Endothelial cell of umbilical vein (primary cell): ENCODE data around the gene ISG15. TPM values are rescaled to one million over a fixed set of nuclear protein-coding genes. Genes with fewer than 3 reads are reported as not detected.

Experiments
- BruUV-seq: library from RNA; stranded (reverse); fragments of 400-500 nt; replicated peaks from 2 replicates; lab custom pipeline; 2021; lab: Mats Ljungman, UMichigan
- CTCF ChIA-PET: fragments of 300-600, 350-600 bp; sonication (Branson Sonifier 250); formaldehyde crosslinking; loops from one replicate; lab custom pipeline; 2021; ENCODE audit warnings: antibody characterized with exemption, inconsistent platforms; lab: Charles Lee
- POLR2A ChIA-PET: fragments of 300-600, 350-600 bp; sonication (Branson Sonifier 250); formaldehyde crosslinking; loops from one replicate; lab custom pipeline; 2021; ENCODE audit warnings: antibody characterized with exemption, inconsistent platforms; lab: Charles Lee
- DNase-seq: peaks from one replicate; pipeline ENCODE4 v3.0.0-alpha.2; 2011; ENCODE audit warnings: low read depth, low spot score
- FAIRE-seq: peaks from 2 replicates; lab custom pipeline; 2011; peaks lifted over from hg19 to GRCh38; lab: Jason Lieb, UNC
- H2AFZ ChIP-seq: 2 replicates; pipeline ENCODE4 v1.6.0; 2012; ENCODE audit warnings: low read depth, low read length, control low read depth, inconsistent platforms
- H3K27ac ChIP-seq: 2 replicates; pipeline ENCODE4 v1.5.1; 2011; ENCODE audit warnings: low read depth, mild to moderate bottlenecking, control low read depth, low read length, moderate library complexity; ENCODE audit not compliant: insufficient read depth
- H3K27me3 ChIP-seq, 2 experiments: 2 replicates each; pipeline versions ENCODE4 v1.6.0 to v1.6.1; 2011; ENCODE audit warnings: low read length in 2 of 2, mixed read lengths in 1 of 2; ENCODE audit not compliant: control insufficient read depth in 2 of 2, insufficient read depth in 2 of 2
- H3K36me3 ChIP-seq, 2 experiments: 2 replicates in 1 of 2; 3 replicates in 1 of 2; pipeline ENCODE4 v1.5.1; 2011; ENCODE audit warnings: low read length in 2 of 2, mild to moderate bottlenecking in 1 of 2, moderate library complexity in 1 of 2; ENCODE audit not compliant: control insufficient read depth in 2 of 2, insufficient read depth in 2 of 2; ENCODE audit errors: extremely low read depth in 1 of 2
- H3K4me1 ChIP-seq: 3 replicates; pipeline ENCODE4 v1.5.1; 2011; ENCODE audit warnings: mild to moderate bottlenecking, low read length; ENCODE audit not compliant: control insufficient read depth, insufficient read depth; ENCODE audit errors: extremely low read depth
- H3K4me2 ChIP-seq: 2 replicates; pipeline ENCODE4 v1.6.1; 2011; ENCODE audit warnings: low read length, control low read depth, mixed read lengths; ENCODE audit not compliant: insufficient read depth
- H3K4me3 ChIP-seq, 3 experiments: fragments of 200-600 bp in 1 of 3; sonication (generic), shearing (Covaris generic) in 1 of 3; replicated peaks in 1 of 3; 2 replicates each; pipeline ENCODE4 v1.5.1; 2011 to 2016; ENCODE audit warnings: control low read depth in 3 of 3, low read length in 3 of 3, mild to moderate bottlenecking in 2 of 3, inconsistent platforms in 1 of 3, low read depth in 1 of 3, moderate library complexity in 1 of 3; ENCODE audit not compliant: insufficient read depth in 1 of 3
- H3K79me2 ChIP-seq: 2 replicates; pipeline ENCODE4 v1.6.0; 2012; ENCODE audit warnings: low read length, inconsistent platforms; ENCODE audit not compliant: control insufficient read depth, insufficient read depth
- H3K9ac ChIP-seq: replicated peaks from 2 replicates; pipeline ENCODE3; 2011; ENCODE audit warnings: low read length, control low read depth; ENCODE audit not compliant: insufficient read depth; ENCODE audit errors: extremely low read depth
- H3K9me1 ChIP-seq: replicated peaks from 3 replicates; pipeline ENCODE4 v1.6.0; 2011; ENCODE audit warnings: mild to moderate bottlenecking, low read length; ENCODE audit not compliant: control insufficient read depth, insufficient read depth; ENCODE audit errors: extremely low read depth
- H3K9me3 ChIP-seq: replicated peaks from 2 replicates; pipeline ENCODE4 v1.5.1; 2012; ENCODE audit warnings: low read length, inconsistent platforms; ENCODE audit not compliant: control insufficient read depth, insufficient read depth
- H4K20me1 ChIP-seq: replicated peaks from 2 replicates; pipeline ENCODE3; 2011; ENCODE audit warnings: mild to moderate bottlenecking, low read length; ENCODE audit not compliant: control insufficient read depth, insufficient read depth; ENCODE audit errors: extremely low read depth
- EZH2 ChIP-seq: IDR thresholded peaks from 2 replicates; pipeline ENCODE4 v1.6.1; 2012; ENCODE audit warnings: borderline replicate concordance, low read depth, mild to moderate bottlenecking, moderate library complexity, low read length, inconsistent platforms; ENCODE audit not compliant: severe bottlenecking
- FOS ChIP-seq: IDR thresholded peaks from 2 replicates; pipeline ENCODE4 v1.6.1; 2011; ENCODE audit warnings: mild to moderate bottlenecking, low read length, moderate library complexity, borderline replicate concordance; ENCODE audit not compliant: insufficient read depth
- GATA2 ChIP-seq: IDR thresholded peaks from 2 replicates; pipeline ENCODE4 v1.7.0; 2011; ENCODE audit warnings: low read depth, mild to moderate bottlenecking, moderate library complexity, mixed read lengths, low read length; ENCODE audit not compliant: insufficient read length, insufficient read depth
- JUN ChIP-seq: IDR thresholded peaks from 2 replicates; pipeline ENCODE4 v1.6.1; 2011; ENCODE audit warnings: borderline replicate concordance, low read depth; ENCODE audit not compliant: insufficient read length, insufficient read depth
- MAX ChIP-seq: IDR thresholded peaks from 2 replicates; pipeline ENCODE4 v1.6.1; 2011; ENCODE audit not compliant: insufficient read depth, insufficient read length
- MYC ChIP-seq: IDR thresholded peaks from one replicate; pipeline ENCODE4 v1.6.1; 2011; ENCODE audit warnings: mild to moderate bottlenecking, low read depth, low read length
- POLR2A ChIP-seq: IDR thresholded peaks from 2 replicates; pipeline ENCODE4 v1.6.1; 2012; ENCODE audit warnings: low read depth, mild to moderate bottlenecking, control low read depth, low read length
- POLR2AphosphoS5 ChIP-seq: IDR thresholded peaks from 2 replicates; pipeline ENCODE4 v1.6.1; 2012; ENCODE audit warnings: low read depth, mild to moderate bottlenecking, control low read depth, low read length, moderate library complexity; ENCODE audit not compliant: insufficient read depth
- dilution Hi-C: fragments of 300-500 bp; cut with MboI; formaldehyde crosslinking; loops from one replicate; pipeline ENCODE4 v1.15.0; 2019; ENCODE audit warnings: low sequenced_read_pairs; ENCODE audit not compliant: extremely low pct_ligation_motif_present
- intact Hi-C: fragments of 100-400 bp; cut with micrococcal nuclease; formaldehyde crosslinking; loops from one replicate; pipeline ENCODE4 v1.10.0; 2022
- polyA plus RNA-seq, 4 experiments: library from polyadenylated mRNA; depleted of rRNA in 3 of 4; stranded (reverse) in 3 of 4; unstranded in 1 of 4; fragments of >200 nt; gene quantifications; 2 replicates each; pipeline versions ENCODE4 v1.2.1 to v1.2.3, GENCODE V29; 2011 to 2012; ENCODE audit warnings: missing spikeins in 1 of 4
- total RNA-seq: library from RNA; stranded (reverse); gene quantifications from 2 replicates; pipeline ENCODE4 v1.2.3, GENCODE V29; 2021
- TF ChIP-seq, protein P1 (sequence below), 2 donors: IDR thresholded peaks; 1 replicate in 1 of 2; 2 replicates in 1 of 2; pipeline ENCODE4 v1.5.1; 2011; ENCODE audit warnings: low read length in 2 of 2, mild to moderate bottlenecking in 2 of 2, moderate library complexity in 2 of 2, control low read depth in 1 of 2, inconsistent platforms in 1 of 2, low read depth in 1 of 2; ENCODE audit not compliant: insufficient read depth in 1 of 2; ENCODE audit errors: extremely low read depth in 1 of 2

ISG15 gene
- total and polyA plus RNA-seq, 2 donors (not counting 3 experiments of a cell fraction or from before 2014, with no cell fraction given) = 44.6 to 154 TPM

- Histone ChIP-seq H3K36me3 (no peaks in the 10 kb centered on the region), H2AFZ (no peak overlapping the region), H4K20me1 (no peaks in the 10 kb centered on the region), H3K9me3 (no peaks in the 10 kb centered on the region), H3K4me2 (no peak overlapping the region), H3K79me2 (no peaks in the 10 kb centered on the region), H3K27me3 (no peaks in the 10 kb centered on the region), H3K27ac (no peak overlapping the region), H3K4me1 (no peaks in the 10 kb centered on the region), H3K9ac (no peak overlapping the region), H3K9me1 (no peaks in the 10 kb centered on the region), H3K4me3 (no peak overlapping the region)
- dilution Hi-C loops = no loop called here
- ChIA-PET POLR2A (no interaction called here), CTCF (no interaction called here)
- DNase-seq = no peak
- no TSS peak for BruUV-seq
- FAIRE-seq = no peak
- intact Hi-C loops = no loop called here
- TF ChIP-seq JUN (no peak), EZH2 (no peak)
- TF ChIP-seq, protein P1, sequence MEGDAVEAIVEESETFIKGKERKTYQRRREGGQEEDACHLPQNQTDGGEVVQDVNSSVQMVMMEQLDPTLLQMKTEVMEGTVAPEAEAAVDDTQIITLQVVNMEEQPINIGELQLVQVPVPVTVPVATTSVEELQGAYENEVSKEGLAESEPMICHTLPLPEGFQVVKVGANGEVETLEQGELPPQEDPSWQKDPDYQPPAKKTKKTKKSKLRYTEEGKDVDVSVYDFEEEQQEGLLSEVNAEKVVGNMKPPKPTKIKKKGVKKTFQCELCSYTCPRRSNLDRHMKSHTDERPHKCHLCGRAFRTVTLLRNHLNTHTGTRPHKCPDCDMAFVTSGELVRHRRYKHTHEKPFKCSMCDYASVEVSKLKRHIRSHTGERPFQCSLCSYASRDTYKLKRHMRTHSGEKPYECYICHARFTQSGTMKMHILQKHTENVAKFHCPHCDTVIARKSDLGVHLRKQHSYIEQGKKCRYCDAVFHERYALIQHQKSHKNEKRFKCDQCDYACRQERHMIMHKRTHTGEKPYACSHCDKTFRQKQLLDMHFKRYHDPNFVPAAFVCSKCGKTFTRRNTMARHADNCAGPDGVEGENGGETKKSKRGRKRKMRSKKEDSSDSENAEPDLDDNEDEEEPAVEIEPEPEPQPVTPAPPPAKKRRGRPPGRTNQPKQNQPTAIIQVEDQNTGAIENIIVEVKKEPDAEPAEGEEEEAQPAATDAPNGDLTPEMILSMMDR (IDR thresholded peaks at IDR 0.05; ENCODE audit: extremely low read depth in 1 of 2, insufficient read depth in 1 of 2, low read depth in 1 of 2, low read length in 2 of 2) = no peak
These were observed 34.2 kb upstream of the ISG15 start for GRCh38 chr1:978835-979743.

- no peak overlapping the region for H3K9ac ChIP-seq
These were observed 33.6 kb upstream of the ISG15 start for GRCh38 chr1:979744-980072.

More at GRCh38 chr1:979744-980072, 33.6 kb upstream of the ISG15 start:
- no peaks in the 10 kb centered on the region for H3K36me3 ChIP-seq
- no peaks in the 10 kb centered on the region for H3K9me1 ChIP-seq
- H3K4me1 ChIP-seq = no peaks in the 10 kb centered on the region
- H3K4me3 ChIP-seq = no peak overlapping the region
- H3K9me3 ChIP-seq = no peaks in the 10 kb centered on the region
- no peak for FAIRE-seq
- TF ChIP-seq MAX = no peak
- TF ChIP-seq MYC = no peak
- TF ChIP-seq POLR2A = no peak
- TF ChIP-seq FOS = no peak
- no peak for TF ChIP-seq GATA2
- no peak for TF ChIP-seq POLR2AphosphoS5
- TF ChIP-seq, protein P1 (IDR thresholded peaks at IDR 0.05; ENCODE audit: extremely low read depth in 1 of 2, insufficient read depth in 1 of 2, low read depth in 1 of 2, low read length in 2 of 2) = no peak
- TF ChIP-seq JUN = no peak
- no peak for TF ChIP-seq EZH2
- H4K20me1 ChIP-seq = no peaks in the 10 kb centered on the region
- no peak for DNase-seq
- dilution Hi-C loops (no loop called here), intact Hi-C loops (no loop called here)
- no peak overlapping the region for H3K4me2 ChIP-seq
- no TSS peak for BruUV-seq
- H3K27me3 ChIP-seq = no peaks in the 10 kb centered on the region
- H3K27ac ChIP-seq = no peak overlapping the region
- H3K79me2 ChIP-seq = no peaks in the 10 kb centered on the region
- POLR2A ChIA-PET = no interaction called here
- H2AFZ ChIP-seq = no peak overlapping the region
- CTCF ChIA-PET = no interaction called here
